Stimulated activated CD8-positive, alpha-beta memory T cell treated with anti-CD3 and anti-CD28 coated beads, Interleukin-4, amount 100 ng/mL, for 48 hours (primary cell): Measurements from ENCODE around the gene SGSH.
"Not testable (repeated sequence)": the region's sequence is repeated elsewhere in the genome, so short reads cannot be mapped to it uniquely, and the experiment has no call there.

Source experiments
- DNase-seq: peaks from one replicate; pipeline ENCODE4 v3.0.0-alpha.2; 2020

SGSH gene

DNA sequence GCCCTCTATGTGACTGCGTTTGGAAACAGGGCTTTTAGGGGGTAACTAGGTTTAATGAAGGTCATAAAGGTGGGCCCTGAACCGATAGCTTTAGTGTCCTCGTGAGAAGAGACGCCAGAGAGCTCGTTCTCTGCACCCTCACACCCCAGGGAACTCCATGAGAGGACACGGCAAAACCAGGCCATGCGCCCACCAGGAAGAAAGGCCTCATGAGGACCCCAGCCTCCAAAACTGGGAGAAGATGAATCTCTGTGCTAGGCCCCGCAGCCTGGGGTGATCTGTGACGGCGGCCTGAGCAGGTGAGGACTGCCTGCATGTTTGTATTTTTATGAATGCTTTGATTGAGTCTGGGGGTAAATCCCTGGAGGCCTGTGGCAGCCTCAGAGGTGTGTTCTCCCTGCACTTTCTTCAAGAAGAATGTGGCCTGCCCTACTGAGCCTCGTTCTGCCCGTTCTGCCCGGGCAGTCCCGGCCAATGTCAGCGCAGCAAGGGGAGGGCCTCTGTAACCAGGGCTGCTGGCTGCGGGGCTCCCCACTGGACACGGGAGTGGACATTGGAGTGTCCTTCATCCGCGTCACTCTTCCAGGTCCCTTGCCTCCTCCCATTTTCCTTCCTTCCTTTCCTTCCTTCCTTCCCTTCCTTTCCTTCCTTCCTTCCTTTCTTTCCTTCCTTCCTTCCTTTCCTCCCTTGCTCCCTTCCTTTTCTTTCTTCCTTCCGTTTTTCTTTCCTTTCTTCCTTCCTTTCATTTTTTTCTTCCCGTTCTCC is 33.7 kb upstream of the SGSH start:
- no peak for DNase-seq

- peak; percentile 90 for DNase-seq
Observed at GRCh38 chr17:80252871-80253270, 32.7 kb upstream of the SGSH start.

GRCh38 chr17:80251966-80252365 is 31.8 kb upstream of the SGSH start:
- no peak for DNase-seq

GRCh38 chr17:80248894-80249710 is 29.0 kb upstream of the SGSH start:
- no peak for DNase-seq

GRCh38 chr17:80248001-80248893 is 28.1 kb upstream of the SGSH start:
- no peak for DNase-seq

- no peak for DNase-seq
Observed at GRCh38 chr17:80247561-80247960, 27.4 kb upstream of the SGSH start.

DNA sequence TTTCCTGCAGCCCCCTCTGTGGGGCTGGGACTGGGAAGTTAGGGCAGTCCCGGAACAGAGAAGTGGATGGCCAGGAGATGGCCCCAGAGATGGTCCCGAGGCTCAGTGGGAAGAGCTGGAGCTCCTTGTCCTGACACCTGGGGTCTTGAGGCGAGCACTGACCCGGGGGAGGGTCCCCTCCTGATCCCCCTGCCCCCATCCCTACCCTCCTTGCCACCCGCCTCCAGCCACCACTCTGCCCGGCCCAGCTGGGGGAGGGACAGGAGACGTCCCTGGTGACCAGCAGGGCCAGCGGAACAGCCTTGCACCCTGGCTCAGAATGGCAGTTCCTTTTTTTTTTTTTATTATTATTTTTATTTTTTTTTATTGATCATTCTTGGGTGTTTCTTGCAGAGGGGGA is 26.6 kb upstream of the SGSH start:
- no peak for DNase-seq

DNA sequence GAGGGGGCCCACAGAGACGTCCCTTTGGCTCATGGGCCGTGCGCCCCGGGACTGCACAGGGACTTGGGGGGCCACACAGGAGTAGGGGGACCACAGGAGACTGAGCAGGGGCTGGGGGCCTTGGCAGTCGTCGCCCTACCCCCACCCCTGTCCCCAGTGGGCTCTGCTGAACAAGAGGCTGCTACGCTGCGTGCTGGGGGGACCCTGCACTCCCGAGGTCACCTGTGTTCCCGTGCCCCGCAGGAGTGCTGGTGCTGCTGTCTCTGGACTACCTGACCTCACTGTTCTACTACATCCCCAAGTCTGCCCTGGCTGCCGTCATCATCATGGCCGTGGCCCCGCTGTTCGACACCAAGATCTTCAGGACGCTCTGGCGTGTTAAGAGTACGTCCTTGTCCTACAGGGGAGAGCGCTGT is 26.1 kb upstream of the SGSH start:
- no peak for DNase-seq

DNA sequence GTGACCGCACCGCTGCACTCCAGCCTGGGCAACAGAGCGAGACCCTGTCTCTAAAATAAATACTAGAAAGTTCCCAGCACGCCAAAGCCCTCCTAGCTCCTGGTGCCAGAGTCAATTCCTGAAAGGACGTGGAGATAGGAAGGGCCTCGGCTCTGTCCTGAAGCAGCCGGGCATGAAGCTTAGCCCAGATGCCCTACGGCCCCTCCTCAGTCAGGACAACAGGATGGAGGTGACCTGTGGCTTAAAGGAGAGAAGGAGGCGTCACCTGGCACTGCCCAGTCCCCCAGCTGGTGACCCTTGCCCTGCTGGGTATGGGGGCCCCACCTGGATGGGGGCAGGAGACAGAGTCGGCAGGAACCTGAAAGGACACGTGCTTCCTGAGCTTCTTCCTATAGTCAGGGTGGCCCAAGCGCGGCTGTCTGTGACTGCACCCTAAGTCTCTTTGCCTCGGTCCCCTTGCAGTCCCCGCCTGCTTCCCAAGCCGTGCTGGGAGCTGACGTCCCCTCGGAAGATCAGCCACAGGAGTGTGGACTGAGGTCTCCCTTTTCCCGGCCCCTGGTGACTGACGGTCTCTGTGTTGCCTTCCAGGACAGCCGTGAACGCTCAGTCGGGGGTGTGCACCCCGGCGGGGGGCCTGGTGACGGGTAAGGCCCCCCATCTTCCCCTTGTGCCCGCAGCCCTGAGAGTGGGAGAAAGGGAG is 25.6 kb upstream of the SGSH start:
- DNase-seq = no peak

DNA sequence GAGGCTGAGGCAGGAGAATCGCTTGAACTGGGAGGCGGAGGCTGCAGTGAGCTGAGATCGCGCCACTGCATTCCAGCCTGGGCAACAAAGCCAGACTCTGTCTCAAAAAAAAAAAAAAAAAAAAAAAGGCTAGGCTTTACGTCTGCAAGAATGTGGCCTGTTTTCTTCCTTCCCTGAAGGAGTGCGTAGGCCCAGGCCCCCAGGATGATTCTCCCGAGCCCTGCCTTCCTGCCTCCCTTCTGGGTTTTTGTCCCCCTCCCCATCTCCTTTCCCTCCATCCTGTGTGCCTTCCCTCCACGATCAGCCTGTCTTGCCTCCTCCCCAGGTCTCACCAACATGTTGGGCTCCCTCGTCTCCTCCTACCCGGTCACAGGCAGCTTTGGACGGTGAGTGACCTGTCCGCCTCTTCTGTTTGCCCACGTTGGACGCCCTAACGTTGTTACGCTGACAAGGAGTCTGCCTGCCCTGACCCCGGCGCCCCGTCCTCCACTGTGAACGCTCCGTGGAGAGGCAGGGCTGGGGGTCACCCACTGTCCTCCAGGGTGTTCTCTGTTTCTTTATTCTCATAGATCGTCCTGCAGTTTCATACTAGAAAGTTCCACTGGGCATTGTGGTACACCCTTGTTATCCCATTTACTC is 24.9 kb upstream of the SGSH start:
- no peak for DNase-seq

DNA sequence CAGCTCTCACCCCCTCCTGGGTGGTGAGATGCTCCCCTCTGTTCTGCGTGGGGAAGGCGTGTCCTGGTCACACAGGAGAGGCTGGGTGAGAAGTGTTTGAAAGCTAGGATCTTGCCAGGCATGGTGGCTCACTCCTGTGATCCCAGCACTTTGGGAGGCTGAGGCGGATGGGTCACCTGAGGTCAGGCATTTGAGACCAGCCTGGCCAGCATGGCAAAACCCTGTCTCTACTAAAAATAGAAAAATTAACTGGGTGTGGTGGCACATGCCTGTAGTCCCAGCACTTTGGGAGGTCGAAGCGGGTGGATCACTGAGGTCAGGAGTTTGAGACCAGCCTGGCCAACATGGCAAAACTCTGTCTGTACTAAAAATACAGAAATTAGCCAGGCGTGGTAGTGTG is 24.3 kb upstream of the SGSH start:
- not testable (repeated sequence) for DNase-seq

DNA sequence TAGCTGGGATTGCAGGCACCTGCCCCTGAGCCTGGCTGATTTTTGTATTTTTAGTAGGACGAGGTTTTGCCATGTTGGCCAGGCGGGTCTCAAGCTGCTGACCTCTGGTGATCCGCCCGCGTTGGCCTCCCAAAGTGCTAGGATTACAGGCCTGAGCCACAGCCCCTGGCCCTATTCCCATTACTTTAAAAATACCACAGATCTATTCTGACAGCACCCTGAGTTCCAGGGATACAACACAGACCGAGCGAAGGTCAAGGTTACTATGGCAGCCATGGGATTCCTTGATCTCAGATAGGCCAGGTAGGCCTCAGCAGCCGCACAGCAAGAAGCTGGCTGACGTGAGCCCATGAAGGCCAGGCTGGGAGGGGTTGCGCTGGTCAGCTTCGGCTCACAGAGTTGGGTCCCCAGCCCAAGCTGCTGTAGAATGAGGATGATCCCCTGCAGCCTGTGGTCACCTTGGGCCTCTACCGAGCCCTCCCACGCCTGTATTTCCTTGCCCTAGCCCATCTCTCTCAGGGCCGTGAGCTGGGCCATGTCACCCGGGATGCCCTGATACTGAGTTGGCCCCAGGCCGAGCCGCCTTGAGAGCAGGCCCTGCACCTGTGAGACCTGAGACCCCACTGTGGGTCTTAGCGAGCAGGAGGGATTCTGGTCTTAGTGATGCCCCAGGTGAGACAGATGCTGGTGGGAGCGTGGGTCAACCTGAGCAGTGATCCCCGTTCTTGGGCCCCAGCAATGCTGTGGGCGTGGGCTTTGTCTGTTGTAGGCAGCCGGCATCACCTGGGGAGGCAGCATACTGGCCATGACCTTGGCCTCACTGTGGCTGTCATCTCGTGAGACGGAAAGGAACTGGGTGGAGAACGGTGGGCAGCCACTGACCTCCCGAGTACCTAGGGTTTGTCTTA is 23.6 kb upstream of the SGSH start:
- DNase-seq = no peak

GRCh38 chr17:80242505-80242904 is 22.4 kb upstream of the SGSH start:
- no peak for DNase-seq

DNA sequence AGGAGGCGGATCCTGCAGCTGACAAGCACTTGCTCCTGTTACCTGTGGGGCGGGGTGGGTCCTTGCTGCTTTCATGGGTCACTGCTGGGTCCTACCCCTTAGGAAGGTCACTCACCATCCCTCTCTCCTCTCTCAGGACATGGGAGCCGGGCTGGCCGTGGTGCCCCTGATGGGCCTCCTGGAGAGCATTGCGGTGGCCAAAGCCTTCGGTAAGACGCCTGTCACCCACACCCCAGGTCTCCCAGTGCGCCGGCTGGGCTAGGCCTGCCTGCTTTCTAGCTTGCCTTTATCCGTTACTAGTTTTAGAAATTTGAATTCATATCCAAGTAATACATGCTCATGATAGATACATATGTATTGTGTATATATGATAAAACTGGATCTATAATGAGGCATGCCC is 17.3 kb upstream of the SGSH start:
- DNase-seq = no peak

DNA sequence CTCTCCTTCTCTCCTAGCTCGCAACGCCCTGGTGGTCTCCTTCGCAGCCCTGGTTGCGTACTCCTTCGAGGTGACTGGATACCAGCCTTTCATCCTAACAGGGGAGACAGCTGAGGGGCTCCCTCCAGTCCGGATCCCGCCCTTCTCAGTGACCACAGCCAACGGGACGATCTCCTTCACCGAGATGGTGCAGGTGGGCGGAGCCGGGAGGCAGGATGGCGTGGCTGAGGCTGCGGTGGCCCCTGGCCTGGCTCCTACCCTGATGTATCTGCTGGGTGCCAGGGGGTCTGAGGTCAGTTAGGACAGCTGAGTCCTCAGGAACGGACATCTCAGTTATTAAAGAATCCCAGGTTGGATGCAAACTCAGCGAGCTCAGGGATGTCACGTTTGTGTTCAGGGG is 16.8 kb upstream of the SGSH start:
- DNase-seq = no peak

- DNase-seq = no peak
Observed at GRCh38 chr17:80233202-80233601, 13.1 kb upstream of the SGSH start.

GRCh38 chr17:80232438-80232837 is 12.3 kb upstream of the SGSH start:
- no peak for DNase-seq

DNA sequence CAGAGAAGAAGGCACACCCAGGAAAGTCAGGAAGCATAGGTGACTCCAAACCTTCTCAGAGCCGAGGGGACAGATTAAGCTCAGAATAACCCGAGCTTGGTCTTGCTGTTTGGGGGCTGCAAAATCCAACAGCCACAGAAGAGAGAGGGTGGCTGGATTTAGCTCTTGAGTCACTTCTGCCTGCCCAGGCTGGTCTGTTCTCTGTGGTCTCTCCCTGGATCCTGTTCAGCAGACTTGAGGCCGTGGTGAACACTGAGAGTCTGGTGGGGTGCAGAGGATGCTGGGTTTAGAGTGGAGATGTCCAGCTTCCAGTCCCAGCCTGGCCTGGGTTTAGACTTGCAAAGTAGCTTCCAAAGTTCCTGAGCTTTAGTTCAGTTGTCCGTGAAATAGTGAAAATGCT is 8.9 kb upstream of the SGSH start:
- no peak for DNase-seq

GRCh38 chr17:80228477-80228876 is 8.3 kb upstream of the SGSH start:
- no peak for DNase-seq

DNA sequence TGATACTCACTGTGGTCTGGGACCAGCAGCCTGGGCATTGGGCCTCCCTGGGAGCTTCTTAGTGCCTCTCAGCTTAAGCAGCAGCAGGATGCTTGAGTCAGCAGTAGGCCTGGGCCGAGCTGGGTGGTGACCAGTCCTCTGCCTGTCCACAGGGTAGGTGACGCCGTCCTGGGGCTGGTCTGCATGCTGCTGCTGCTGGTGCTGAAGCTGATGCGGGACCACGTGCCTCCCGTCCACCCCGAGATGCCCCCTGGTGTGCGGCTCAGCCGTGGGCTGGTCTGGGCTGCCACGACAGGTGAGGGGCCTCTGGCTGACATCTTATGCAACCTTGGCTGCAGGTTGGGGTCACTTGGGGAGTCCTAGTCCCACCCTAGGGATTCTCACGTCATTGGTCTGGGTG is 7.5 kb upstream of the SGSH start:
- no peak for DNase-seq

GRCh38 chr17:80227156-80227555 is 7.0 kb upstream of the SGSH start:
- no peak for DNase-seq
